Motor neuron (in vitro differentiated cells): ENCODE measurements around the gene SLC12A1. TPM values are rescaled to one million over a fixed set of nuclear protein-coding genes. Genes with fewer than 3 reads are reported as not detected.
A peak's percentile ranks its signal among the peaks of the same experiment; 100 is the strongest.

Experiments used
- ATAC-seq, 8 experiments: fragments of 200-7000 bp; cut with Tn5 transposase; replicated peaks in 6 of 8; 2 replicates each; pipeline ENCODE4 v1.8.0; 2021; ENCODE audit warnings: mild to moderate bottlenecking in 8 of 8, moderate library complexity in 8 of 8
- H3K27ac ChIP-seq, 2 donors: fragments of 250-450 bp; sonication (Bioruptor Pico); 2 replicates each; pipeline ENCODE4 v1.9.0; 2021; ENCODE audit warnings: antibody characterized with exemption in 2 of 2, mild to moderate bottlenecking in 2 of 2, moderate library complexity in 1 of 2
- H3K4me1 ChIP-seq, 2 donors: fragments of 250-450 bp; sonication (Bioruptor Pico); replicated peaks in 1 of 2; 2 replicates each; pipeline ENCODE4 v1.6.1; 2021; ENCODE audit warnings: antibody characterized with exemption in 2 of 2, mild to moderate bottlenecking in 2 of 2, moderate library complexity in 1 of 2
- H3K4me3 ChIP-seq, 5 donors: fragments of 250-450 bp; sonication (Bioruptor Pico); 2 replicates each; pipeline ENCODE4 v1.9.0; 2021; ENCODE audit warnings: antibody characterized with exemption in 5 of 5, mild to moderate bottlenecking in 5 of 5, moderate library complexity in 4 of 5
- WGBS, 10 experiments: fragments of 450-650 bp; shearing (Covaris generic); methylation state at CpG; one replicate each; pipeline ENCODE4 v1.0.0; 2022; 5-methylcytosine and 5-hydroxymethylcytosine counted together
- in situ Hi-C, 9 experiments: fragments of 400-800 bp; cut with MboI; loops; one replicate each; pipeline ENCODE4 v1.15.0; 2021; ENCODE audit warnings: low sequenced_read_pairs in 9 of 9, low pct_unique_long_range_greater_than_20kb in 2 of 9; ENCODE audit not compliant: unreplicated experiment in 9 of 9
- total RNA-seq, 8 experiments: library from RNA; unstranded; fragments of 300-600 nt; gene quantifications; 2 replicates each; pipeline versions ENCODE4 v1.2.3 to v1.2.4, GENCODE V29; 2022

Gene SLC12A1
- 10 to 100 TPM in 1 of 8 experiments, 1 to 10 TPM in 1, under 1 TPM in 5, not detected in 1; 0.05 to 23.0 (median 0.25) TPM for total RNA-seq

DNA sequence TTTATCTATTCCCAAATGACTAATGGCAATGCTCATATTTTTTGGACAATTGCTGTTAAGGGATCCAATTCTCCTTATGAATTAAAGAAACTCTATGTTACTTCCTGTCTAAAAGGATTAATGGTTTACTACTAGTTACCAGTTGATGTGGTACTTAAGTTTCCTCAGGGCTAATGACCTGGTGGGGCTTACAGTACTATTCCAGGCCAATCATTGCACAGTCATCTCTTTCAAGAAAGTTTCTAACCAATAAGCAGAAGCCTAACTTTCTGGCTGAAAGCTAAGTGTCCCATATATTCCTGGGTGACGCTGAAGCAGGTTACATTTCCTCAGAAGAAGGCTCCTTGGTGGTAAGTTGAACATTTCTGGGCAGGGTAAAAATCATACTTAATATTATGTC, at the start of gene SLC12A1:
TSS of gene SLC12A1 (plus strand) at position 322 of the 400 bp plus-strand sequence. CDS start 1,418 bp downstream, outside the sequence.
- in situ Hi-C loops: no loop called here
- 0 to 100% (median 94%) methylated on average over 1 of the region's 1 CpG; no CpG with 5 or more reads in 2 of the 10 experiments for WGBS, 10 experiments
- Histone ChIP-seq H3K27ac (no peak within 1 kb of the TSS), H3K4me1 (no peaks in the 10 kb centered on the region), H3K4me3 (no peak within 1 kb of the TSS)
- no peak for ATAC-seq

DNA sequence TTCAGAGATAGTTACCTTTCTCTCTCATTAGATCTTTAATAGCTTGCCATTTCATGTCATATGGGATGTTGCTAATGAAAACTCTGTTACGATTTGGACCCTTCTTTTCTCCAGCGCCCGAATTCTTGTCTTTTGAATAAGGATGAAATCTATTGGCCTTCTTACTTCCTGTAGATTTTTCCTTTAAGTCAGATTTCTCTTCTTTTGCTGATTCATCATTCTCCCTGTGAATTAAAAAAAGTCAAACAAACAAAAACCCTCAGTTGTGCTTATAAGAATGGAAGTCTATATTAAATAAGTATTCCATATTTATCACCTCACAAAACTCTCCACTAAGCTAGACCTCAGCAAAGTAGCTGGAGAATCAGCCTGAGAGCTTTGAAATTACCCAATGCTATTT, 37.5 kb upstream of the SLC12A1 start:
- no peak for ATAC-seq
- H3K27ac ChIP-seq: no peak overlapping the region
- H3K4me1 ChIP-seq: no peaks in the 10 kb centered on the region
- WGBS, 10 experiments: 26 to 67% (median 59%) methylated on average over 3 of the region's 3 CpGs
- in situ Hi-C loops: no loop called here
- H3K4me3 ChIP-seq: no peak overlapping the region

DNA sequence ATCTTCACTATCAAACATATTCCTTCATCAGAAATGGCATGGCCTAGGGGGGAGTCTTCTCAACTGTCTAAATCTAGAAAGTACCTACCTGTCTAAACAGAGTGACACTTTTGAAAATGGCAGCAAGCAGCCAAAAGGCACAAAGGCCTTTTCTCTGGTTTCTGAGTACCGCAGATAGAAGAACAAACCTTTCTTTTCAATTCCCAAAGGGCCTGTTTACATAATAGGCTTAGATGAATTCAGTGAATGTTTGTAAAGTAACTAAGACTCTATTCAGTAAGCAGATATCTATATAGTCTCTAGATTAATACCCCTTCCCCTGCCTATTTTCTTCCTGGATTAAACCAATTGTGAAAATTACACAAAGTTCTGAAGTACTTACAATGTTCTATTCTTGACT, 35.1 kb upstream of the SLC12A1 start:
- H3K4me3 ChIP-seq: no peak overlapping the region
- peaks cover 2 to 9% of the 10 kb centered on the region in 2 donors for H3K4me1 ChIP-seq
- no peak overlapping the region for H3K27ac ChIP-seq
- peak in 1 of 8 experiments; percentile 76 for ATAC-seq
- WGBS, 10 experiments: 17 to 100% (median 56%) methylated on average over 1 of the region's 1 CpG; no CpG with 5 or more reads in 3 of the 10 experiments
- in situ Hi-C loops: no loop called here

DNA sequence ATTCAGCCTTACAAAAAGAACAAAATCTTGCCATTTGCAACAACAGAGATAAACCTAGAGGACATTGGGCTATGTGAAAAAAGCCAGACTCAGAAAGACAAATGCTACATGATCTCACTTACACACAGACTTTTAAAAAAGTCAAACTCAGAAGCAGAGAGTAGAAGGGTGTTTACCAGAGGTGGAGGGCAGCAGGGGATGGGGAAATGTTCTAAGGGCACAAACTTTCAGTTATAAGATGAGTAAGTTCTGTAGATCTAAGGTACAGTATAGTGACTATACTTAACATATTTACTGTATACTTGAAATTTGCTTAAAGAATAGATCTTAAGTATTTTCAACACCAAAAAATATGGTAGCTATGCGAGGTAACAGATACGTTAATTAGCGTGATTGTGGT, 31.0 kb upstream of the SLC12A1 start:
- Histone ChIP-seq H3K4me1 (peaks cover 7 to 15% of the 10 kb centered on the region in 2 donors), H3K27ac (no peak overlapping the region), H3K4me3 (no peak overlapping the region)
- ATAC-seq: no peak
- in situ Hi-C loops: no loop called here
- WGBS, 10 experiments: 39 to 100% (median 93%) methylated on average over 1 to 3 of the region's 3 CpGs

DNA sequence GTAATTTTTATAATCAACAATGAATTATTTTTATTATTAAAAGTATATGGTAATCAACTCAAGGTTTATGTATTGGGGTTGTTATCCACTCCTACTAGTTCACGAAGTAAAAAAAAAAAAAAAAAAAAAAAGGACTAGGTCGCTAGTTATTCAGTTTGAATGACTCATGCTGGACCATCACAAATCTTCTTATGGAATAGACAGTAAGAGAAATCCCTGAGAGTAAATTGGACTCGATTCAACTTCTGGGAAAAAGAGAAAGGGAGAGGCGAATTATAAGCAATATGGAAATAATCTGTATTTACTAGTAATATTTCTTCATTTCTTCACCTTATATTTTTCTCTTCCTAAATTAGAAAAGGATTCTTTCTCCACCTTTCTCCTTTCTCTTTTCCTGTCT, 30.0 kb upstream of the SLC12A1 start:
- WGBS, 10 experiments: 28 to 70% (median 54%) methylated on average over 2 to 4 of the region's 4 CpGs; no CpG with 5 or more reads in 1 of the 10 experiments
- peak overlapping the region; percentile 63 to 96 (median 77) for H3K4me3 ChIP-seq
- ATAC-seq: no peak
- in situ Hi-C loops: no loop called here
- peaks cover 7 to 15% of the 10 kb centered on the region in 2 donors for H3K4me1 ChIP-seq
- no peak overlapping the region for H3K27ac ChIP-seq

- in situ Hi-C loops: no loop called here
- H3K4me3 ChIP-seq: peak overlapping the region; percentile 63 to 96 (median 77)
- H3K4me1 ChIP-seq: peaks cover 7 to 15% of the 10 kb centered on the region in 2 donors
- 0 to 63% (median 49%) methylated on average over 1 to 2 of the region's 2 CpGs; no CpG with 5 or more reads in 2 of the 10 experiments for WGBS, 10 experiments
- H3K27ac ChIP-seq: peak overlapping the region; percentile 97
- ATAC-seq: no peak
Observed at GRCh38 chr15:48176957-48177356, 29.1 kb upstream of the SLC12A1 start.

DNA sequence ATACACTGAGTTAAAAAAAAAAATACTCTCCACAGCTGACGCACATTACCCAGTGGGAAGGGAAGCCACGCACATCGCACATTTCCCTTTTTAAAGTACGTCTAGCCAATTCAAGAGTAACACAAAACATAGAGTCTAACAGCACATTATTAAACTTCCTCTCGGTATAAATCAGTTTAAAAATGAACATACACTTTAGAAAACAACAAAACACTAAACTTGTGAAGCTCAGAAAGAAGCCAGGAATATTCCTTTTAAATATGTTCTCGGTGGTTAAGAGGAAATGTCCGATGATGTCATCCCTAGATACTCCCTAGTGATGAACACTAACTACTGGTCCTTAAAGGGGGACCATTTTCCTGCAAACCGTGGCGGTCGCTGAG, 28.7 kb upstream of the SLC12A1 start:
- ATAC-seq: peak; percentile 56 to 75 (median 65)
- in situ Hi-C loops: no loop called here
- Histone ChIP-seq H3K27ac (peak overlapping the region; percentile 97), H3K4me3 (peak overlapping the region; percentile 63 to 96 (median 77)), H3K4me1 (peaks cover 7 to 15% of the 10 kb centered on the region in 2 donors)
- 0 to 13% (median 2%) methylated on average over 1 to 10 of the region's 10 CpGs; no CpG with 5 or more reads in 2 of the 10 experiments for WGBS, 10 experiments

DNA sequence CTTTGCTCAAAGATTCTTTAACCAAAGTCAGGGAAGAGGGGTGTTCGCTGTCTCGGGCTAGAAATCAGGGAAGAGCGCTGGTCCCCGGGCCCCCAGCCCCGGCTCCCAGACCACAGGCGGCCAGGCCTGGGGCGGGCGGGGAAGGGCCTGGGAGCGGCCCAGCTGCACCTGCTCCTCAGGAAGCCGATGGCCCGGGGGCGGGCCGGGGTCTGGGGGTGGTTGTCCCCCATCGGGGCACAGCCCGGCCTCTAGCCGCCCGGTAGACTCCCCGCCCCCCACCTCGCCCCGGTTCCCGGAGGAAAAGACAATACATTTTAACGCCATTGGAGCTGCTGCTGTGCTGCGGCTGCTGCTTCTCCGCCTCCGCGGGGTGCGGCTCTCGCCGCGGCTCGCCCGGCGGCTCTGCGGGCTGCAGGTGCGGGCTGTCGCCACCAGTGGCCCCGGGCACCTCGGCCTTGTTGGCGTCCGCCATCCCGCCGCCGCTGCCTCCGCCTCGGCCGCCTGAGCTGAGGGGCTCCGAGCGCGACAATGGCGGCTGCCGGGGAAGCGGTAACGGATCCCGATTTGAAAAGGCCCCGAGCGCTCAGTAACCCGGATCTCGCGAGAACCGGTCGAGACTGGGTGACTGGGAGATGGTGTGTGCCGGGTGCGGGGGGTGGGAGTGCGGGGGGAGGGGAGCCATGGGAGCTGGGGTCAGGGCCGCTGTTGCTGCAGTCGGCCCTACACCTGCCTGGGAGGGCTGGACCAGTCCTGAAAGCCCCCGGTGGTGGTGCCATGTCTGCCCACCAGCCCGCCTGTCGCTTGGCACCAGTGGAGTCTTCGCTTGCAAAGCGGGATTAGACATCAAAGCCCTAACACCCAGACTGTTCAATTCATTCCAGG, 28.1 kb upstream of the SLC12A1 start, which contains the start of gene MYEF2:
TSS of gene MYEF2 (minus strand) at position 530 of the 882 bp plus-strand sequence. CDS start at position 472, 58 bp downstream.
- 0% methylated on average over 2 to 4 of the region's 71 CpGs; no CpG with 5 or more reads in 8 of the 10 experiments for WGBS, 10 experiments
- in situ Hi-C loops: no loop called here
- ATAC-seq: peak; percentile 85 to 94 (median 90)
- Histone ChIP-seq H3K4me1 (peaks cover 7 to 15% of the 10 kb centered on the region in 2 donors), H3K27ac (peak within 1 kb of the TSS; percentile 97), H3K4me3 (peak within 1 kb of the TSS; percentile 63 to 96 (median 77))

DNA sequence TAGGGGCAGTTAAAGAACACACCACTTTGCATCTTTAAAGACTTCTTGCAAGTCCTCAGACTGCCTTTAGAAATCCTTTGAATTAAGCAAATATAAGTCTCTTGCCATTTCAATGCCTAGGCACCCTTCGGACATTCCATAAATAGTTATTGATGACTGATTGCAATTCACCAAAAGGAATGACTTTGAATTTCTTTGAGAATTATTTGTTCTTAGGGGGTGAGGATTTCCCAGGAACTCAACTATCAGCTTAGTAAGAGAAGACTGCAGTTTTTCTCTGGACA, 27.5 kb upstream of the SLC12A1 start:
- 71 to 100% (median 88%) methylated on average over 1 of the region's 1 CpG; no CpG with 5 or more reads in 5 of the 10 experiments for WGBS, 10 experiments
- Histone ChIP-seq H3K27ac (peak overlapping the region; percentile 97), H3K4me3 (peak overlapping the region; percentile 63 to 96 (median 77)), H3K4me1 (peaks cover 7 to 15% of the 10 kb centered on the region in 2 donors)
- ATAC-seq: no peak
- in situ Hi-C loops: no loop called here

- Histone ChIP-seq H3K27ac (no peak overlapping the region), H3K4me1 (peaks cover 4 to 6% of the 10 kb centered on the region in 2 donors), H3K4me3 (no peak overlapping the region)
- ATAC-seq: no peak
- in situ Hi-C loops: no loop called here
- 0 to 85% (median 55%) methylated on average over 1 to 2 of the region's 2 CpGs for WGBS, 10 experiments
Observed at GRCh38 chr15:48182749-48183148, 23.4 kb upstream of the SLC12A1 start.

- Histone ChIP-seq H3K4me3 (no peak overlapping the region), H3K4me1 (peaks cover 0 to 3% of the 10 kb centered on the region in 2 donors), H3K27ac (no peak overlapping the region)
- ATAC-seq: no peak
- in situ Hi-C loops: no loop called here
- 8 to 100% (median 77%) methylated on average over 1 to 3 of the region's 3 CpGs for WGBS, 10 experiments
Observed at GRCh38 chr15:48185529-48185928, 20.6 kb upstream of the SLC12A1 start.

- H3K4me1 ChIP-seq: peaks cover 0 to 5% of the 10 kb centered on the region in 2 donors
- peak in 1 of 8 experiments; percentile 48 for ATAC-seq
- no peak overlapping the region for H3K27ac ChIP-seq
- in situ Hi-C loops: no loop called here
- H3K4me3 ChIP-seq: no peak overlapping the region
- 0 to 100% (median 93%) methylated on average over 2 to 3 of the region's 3 CpGs; no CpG with 5 or more reads in 4 of the 10 experiments for WGBS, 10 experiments
Observed at GRCh38 chr15:48186271-48186670, 19.8 kb upstream of the SLC12A1 start.

GRCh38 chr15:48190932-48191573, 15.0 kb upstream of the SLC12A1 start:
- no peak overlapping the region for H3K27ac ChIP-seq
- peaks cover 0 to 7% of the 10 kb centered on the region in 2 donors for H3K4me1 ChIP-seq
- ATAC-seq: peak; percentile 44 to 86 (median 62)
- in situ Hi-C loops: no loop called here
- H3K4me3 ChIP-seq: peak overlapping the region; percentile 21 to 43 (median 35)
- WGBS, 10 experiments: 0 to 10% (median 5%) methylated on average over 2 to 15 of the region's 15 CpGs
